ENCODE data around the gene RPL18.

GRCh38 chr19:48638831-48639381 lies 19.9 kb upstream of the RPL18 start:
- no peak for TF ChIP-seq EZH2 (IDR thresholded peaks at IDR 0.05; ENCODE audit: low read length, missing control alignments)
- no peak for TF ChIP-seq CTCF (conservative IDR thresholded peaks at IDR 0.05 in 1 of 2, IDR thresholded peaks at IDR 0.05 in 1 of 2; ENCODE audit: low read depth in 1 of 2, low read length in 2 of 2)

All from fibroblast of lung (primary cell).